K562 (cell line): ENCODE data around the gene KCNA2. TPM values are rescaled to one million over a fixed set of nuclear protein-coding genes. Genes with fewer than 3 reads are reported as not detected.

Experiments
- ATAC-seq: fragments of 200-7000 bp; cut with Tn5 transposase; 3 replicates; pipeline ENCODE4 v1.9.1; 2020; ENCODE audit warnings: moderate library complexity
- BruUV-seq: library from RNA; stranded (reverse); fragments of 400-500 nt; replicated peaks from 2 replicates; lab custom pipeline; 2021; lab: Mats Ljungman, UMichigan
- CTCF ChIA-PET: fragments of 300-600 bp; formaldehyde crosslinking; extraction: SDS; loops from one replicate; lab custom pipeline; 2021; ENCODE audit warnings: low intra/inter-chr PET ratio; lab: Yijun Ruan, JAX
- POLR2A ChIA-PET: fragments of 300-600, 350-650 bp; sonication (Branson Sonifier 250); formaldehyde crosslinking; extraction: SDS; loops from one replicate; lab custom pipeline; 2021; ENCODE audit warnings: antibody characterized with exemption, inconsistent platforms; lab: Yijun Ruan, JAX
- DNase-seq, 4 experiments: peaks; one replicate each; pipeline versions ENCODE4 v3.0.0 to v3.0.0-alpha.2; 2011 to 2018; ENCODE audit warnings: low spot score in 3 of 4, mixed read lengths in 3 of 4; ENCODE audit errors: extremely low read depth in 1 of 4
- FAIRE-seq: peaks from 2 replicates; lab custom pipeline; 2011; peaks lifted over from hg19 to GRCh38; lab: Jason Lieb, UNC
- H2AFZ ChIP-seq: 2 replicates; pipeline ENCODE4 v1.6.0; 2011; ENCODE audit warnings: low read depth, low read length, control low read depth, inconsistent platforms
- H3K27ac ChIP-seq: fragments of 200-600 bp; 3 replicates; pipeline ENCODE4 v1.8.0; 2011; ENCODE audit warnings: low read depth, mild to moderate bottlenecking, control low read depth, inconsistent platforms, low read length, moderate library complexity, mixed read lengths; ENCODE audit errors: extremely low read depth
- H3K27me3 ChIP-seq, 2 experiments: fragments of 300-600 bp in 1 of 2; 2 replicates in 1 of 2; 3 replicates in 1 of 2; pipeline versions ENCODE4 v1.6.0 to v1.8.0; 2011; ENCODE audit warnings: inconsistent platforms in 2 of 2, low read length in 2 of 2, mild to moderate bottlenecking in 1 of 2, mixed read lengths in 1 of 2, moderate library complexity in 1 of 2; ENCODE audit not compliant: control insufficient read depth in 2 of 2, insufficient read depth in 2 of 2
- H3K36me3 ChIP-seq: fragments of 300-600 bp; 3 replicates; pipeline ENCODE4 v1.8.0; 2011; ENCODE audit warnings: mild to moderate bottlenecking, low read length, inconsistent platforms; ENCODE audit not compliant: control insufficient read depth, insufficient read depth
- H3K4me1 ChIP-seq, 2 experiments: fragments of 200-600 bp in 1 of 2; replicated peaks in 1 of 2; 2 replicates in 1 of 2; 3 replicates in 1 of 2; pipeline versions ENCODE4 v1.5.1 to v1.8.0; 2011; ENCODE audit warnings: inconsistent platforms in 2 of 2, low read length in 2 of 2, mild to moderate bottlenecking in 1 of 2, mixed read lengths in 1 of 2, moderate library complexity in 1 of 2; ENCODE audit not compliant: control insufficient read depth in 2 of 2, insufficient read depth in 2 of 2
- H3K4me2 ChIP-seq: 2 replicates; pipeline ENCODE4 v1.6.1; 2011; ENCODE audit warnings: low read length, control low read depth, inconsistent platforms, mixed read lengths; ENCODE audit not compliant: insufficient read depth
- H3K4me3 ChIP-seq: fragments of 200-600 bp; sonication (generic), shearing (Covaris generic); 2 replicates; pipeline ENCODE4 v1.5.1; 2016; ENCODE audit warnings: control low read depth, inconsistent platforms
- H3K79me2 ChIP-seq: fragments of 200-600 bp; 3 replicates; pipeline ENCODE4 v1.8.0; 2011; ENCODE audit warnings: low read length, inconsistent platforms; ENCODE audit not compliant: control insufficient read depth, insufficient read depth
- H3K9ac ChIP-seq, 2 experiments: 2 replicates each; pipeline versions ENCODE4 v1.6.0 to v1.6.1; 2011; ENCODE audit warnings: low read depth in 2 of 2, low read length in 2 of 2, control low read depth in 1 of 2, inconsistent platforms in 1 of 2, mild to moderate bottlenecking in 1 of 2, mixed read lengths in 1 of 2; ENCODE audit not compliant: insufficient read depth in 1 of 2
- H3K9me1 ChIP-seq: one replicate; pipeline ENCODE4 v1.6.0; 2011; ENCODE audit warnings: inconsistent platforms, mild to moderate bottlenecking, low read length, moderate library complexity; ENCODE audit not compliant: control insufficient read depth, insufficient read depth
- H3K9me3 ChIP-seq: replicated peaks from 2 replicates; pipeline ENCODE4 v1.5.1; 2011; ENCODE audit warnings: low read depth, low read length, inconsistent platforms; ENCODE audit not compliant: control insufficient read depth, insufficient read depth
- H4K20me1 ChIP-seq: replicated peaks from 2 replicates; pipeline ENCODE4 v1.6.1; 2011; ENCODE audit warnings: low read length, inconsistent platforms, mixed read lengths; ENCODE audit not compliant: control insufficient read depth, insufficient read depth
- BACH1 ChIP-seq: fragments of 200-800 bp; sonication (Bioruptor generic); IDR thresholded peaks from 2 replicates; pipeline ENCODE4 v1.6.1; 2016; ENCODE audit warnings: missing genetic modification characterization, missing compliant biosample characterization
- E4F1 ChIP-seq: fragments of 250-450 bp; sonication (Bioruptor Pico); IDR thresholded peaks from 2 replicates; pipeline ENCODE4 v1.5.0; 2021; ENCODE audit warnings: mild to moderate bottlenecking, borderline replicate concordance
- FOXJ2 ChIP-seq: fragments of 200-800 bp; sonication (Bioruptor generic); IDR thresholded peaks from 2 replicates; pipeline ENCODE4 v1.6.1; 2016; ENCODE audit warnings: missing genetic modification characterization, missing compliant biosample characterization
- KAT7 ChIP-seq: sonication (generic); formaldehyde crosslinking; IDR thresholded peaks from 2 replicates; pipeline ENCODE4 v1.8.0; 2022; ENCODE audit warnings: missing genetic modification reagents, mild to moderate bottlenecking, borderline replicate concordance
- MAFK ChIP-seq: IDR thresholded peaks from 2 replicates; pipeline ENCODE4 v1.6.1; 2011; ENCODE audit warnings: low read length, improper control_type of control experiment
- MLX ChIP-seq, 2 experiments: fragments of 450-650 bp in 1 of 2; sonication (generic) in 1 of 2; formaldehyde crosslinking; conservative IDR thresholded peaks; 2 replicates each; pipeline versions ENCODE4 v1.4.0 to v1.8.1; 2020 to 2022; ENCODE audit warnings: mild to moderate bottlenecking in 1 of 2, missing genetic modification reagents in 1 of 2
- NCOA6 ChIP-seq: fragments of 450-650 bp; IDR thresholded peaks from 2 replicates; pipeline ENCODE4 v1.6.1; 2017; ENCODE audit warnings: mild to moderate bottlenecking
- NR0B1 ChIP-seq: fragments of 450-650 bp; IDR thresholded peaks from one replicate; pipeline ENCODE4 v1.6.1; 2018; ENCODE audit warnings: mild to moderate bottlenecking, moderate library complexity; ENCODE audit not compliant: partially characterized antibody
- TCF3 ChIP-seq: sonication (generic); formaldehyde crosslinking; IDR thresholded peaks from 2 replicates; pipeline ENCODE4 v1.4.0; 2020; ENCODE audit warnings: mild to moderate bottlenecking, missing genetic modification reagents
- TCFL5 ChIP-seq: fragments of 250-450 bp; sonication (Bioruptor Pico); conservative IDR thresholded peaks from 2 replicates; pipeline ENCODE4 v1.6.1; 2021; ENCODE audit warnings: mild to moderate bottlenecking, moderate library complexity, matching md5 sums
- USF2 ChIP-seq: sonication (generic); formaldehyde crosslinking; IDR thresholded peaks from 2 replicates; pipeline ENCODE4 v1.5.0; 2020; ENCODE audit warnings: missing genetic modification reagents
- YY1 ChIP-seq, 3 experiments: IDR thresholded peaks; 2 replicates each; pipeline ENCODE4 v1.6.1; 2011; ENCODE audit warnings: low read length in 2 of 3, mild to moderate bottlenecking in 2 of 3, moderate library complexity in 2 of 3, borderline replicate concordance in 1 of 3, control low read depth in 1 of 3, low read depth in 1 of 3; ENCODE audit not compliant: insufficient read depth in 3 of 3, insufficient replicate concordance in 2 of 3, control insufficient read depth in 1 of 3, insufficient read length in 1 of 3; ENCODE audit errors: extremely low read depth in 1 of 3
- ZKSCAN3 ChIP-seq: fragments of 250-450 bp; sonication (Bioruptor Pico); IDR thresholded peaks from 2 replicates; pipeline ENCODE4 v1.4.0; 2020
- ZNF347 ChIP-seq: fragments of 450-650 bp; formaldehyde crosslinking; IDR thresholded peaks from 2 replicates; pipeline ENCODE4 v1.4.0; 2020; ENCODE audit warnings: low read depth, mild to moderate bottlenecking, moderate library complexity
- WGBS: fragments of 100-300 bp; shearing (Covaris generic); methylation state at CpG from one replicate; pipeline ENCODE4 v1.1.6; 2016; ENCODE audit warnings: low coverage, mixed read lengths; ENCODE audit not compliant: insufficient coverage; ENCODE audit errors: missing lambda C conversion rate; 5-methylcytosine and 5-hydroxymethylcytosine counted together
- in situ Hi-C: fragments of 300-500 bp; cut with MboI; formaldehyde crosslinking; loops from 4 replicates; pipeline ENCODE4 v1.15.0; 2018; ENCODE audit warnings: inconsistent platforms, mixed read lengths
- intact Hi-C: fragments of 100-400 bp; cut with micrococcal nuclease; formaldehyde crosslinking; loops from 2 replicates; pipeline ENCODE4 v1.14.2; 2022
- polyA plus RNA-seq, 8 experiments: library from polyadenylated mRNA; depleted of rRNA in 4 of 8; stranded (reverse) in 5 of 8; unstranded in 3 of 8; fragments of >200 nt; fragmentation: Nextera tagmentation in 2 of 8; fragmentation: Illumina TruSeq in 1 of 8; extraction: Ambion mirVana in 2 of 8; extraction: Trizol in 1 of 8; gene quantifications; 2 replicates each; pipeline versions ENCODE4 v1.2.1 to v1.2.3, GENCODE V29; 2011 to 2014; ENCODE audit warnings: inconsistent platforms in 1 of 8, missing spikeins in 1 of 8
- total RNA-seq, 7 experiments: library from RNA; depleted of rRNA in 6 of 7; stranded (reverse); fragments of >200 nt in 6 of 7; fragmentation: Illumina TruSeq in 2 of 7; extraction: Trizol in 2 of 7; gene quantifications; 2 replicates each; pipeline versions ENCODE4 v1.2.1 to v1.2.3, GENCODE V29; 2011 to 2021; ENCODE audit warnings: low replicate concordance in 1 of 7

Gene KCNA2
- total and polyA plus RNA-seq, 9 of the 15 experiments (the other 6 are each of a cell fraction or from before 2014, with no cell fraction given), result not detected

- CTCF ChIA-PET, result no interaction called here
- Histone ChIP-seq H3K9me1 (no peaks in the 10 kb centered on the region), H4K20me1 (no peaks in the 10 kb centered on the region), H3K4me3 (no peak overlapping the region), H3K27ac (no peak overlapping the region), H3K79me2 (no peaks in the 10 kb centered on the region), H3K4me2 (no peak overlapping the region), H3K4me1 (no peaks in the 10 kb centered on the region), H2AFZ (no peak overlapping the region), H3K27me3 (peaks cover 3 to 21% of the 10 kb centered on the region in 2 experiments; a peak in 4 of 5 replicates), H3K9ac (no peak overlapping the region), H3K9me3 (no peaks in the 10 kb centered on the region), H3K36me3 (no peaks in the 10 kb centered on the region)
- DNase-seq, result no peak
- POLR2A ChIA-PET, result interaction anchor here (0.6 to 1.7 kb wide), 3 partner anchors 9 to 319 kb away, joined by 4 to 6 read pairs (median 5); no protein-coding TSS in a partner anchor
- 0% methylated on average over 4 of the region's 4 CpGs for WGBS
- ATAC-seq, result no peak
- intact Hi-C loops (no loop called here), in situ Hi-C loops (loop anchor here (5.0 kb wide), 1 partner anchor 371 kb away; no protein-coding TSS in a partner anchor)
- no peak for TF ChIP-seq YY1 (IDR thresholded peaks at IDR 0.05; ENCODE audit: borderline replicate concordance in 1 of 3, control insufficient read depth in 1 of 3, extremely low read depth in 1 of 3, insufficient read depth in 3 of 3, insufficient read length in 1 of 3, insufficient replicate concordance in 2 of 3, low read depth in 1 of 3, low read length in 2 of 3)
- no peak for TF ChIP-seq BACH1 (tag)
- no peak for TF ChIP-seq E4F1 (CRISPR knock-in tag)
- TF ChIP-seq ZKSCAN3, result no peak
- TF ChIP-seq TCF3, result no peak
- no peak for TF ChIP-seq MAFK
- TF ChIP-seq USF2 (CRISPR knock-in tag), result no peak
- no peak for TF ChIP-seq TCFL5
- TF ChIP-seq ZNF347, result no peak
- TF ChIP-seq MLX (CRISPR knock-in tag; conservative IDR thresholded peaks at IDR 0.05), result no peak
- no peak for TF ChIP-seq NCOA6
- TF ChIP-seq FOXJ2 (tag), result no peak
- TF ChIP-seq NR0B1, result no peak
- TF ChIP-seq KAT7, result no peak
- no peak for FAIRE-seq
- BruUV-seq, result no TSS peak
Measured at GRCh38 chr1:110636149-110636935, 30.2 kb upstream of the KCNA2 start.
